HL-60/S4 treated with retinoic acid at 250 ng/mL for 4 days and 3 days (cell line): ENCODE measurements around the gene CDH13.

Source experiments
- in situ Hi-C: fragments of 300-500 bp; cut with MboI; formaldehyde crosslinking; loops from 2 replicates; pipeline ENCODE4 v1.7.0; 2022; ENCODE audit warnings: low sequenced_read_pairs

CDH13 gene

DNA sequence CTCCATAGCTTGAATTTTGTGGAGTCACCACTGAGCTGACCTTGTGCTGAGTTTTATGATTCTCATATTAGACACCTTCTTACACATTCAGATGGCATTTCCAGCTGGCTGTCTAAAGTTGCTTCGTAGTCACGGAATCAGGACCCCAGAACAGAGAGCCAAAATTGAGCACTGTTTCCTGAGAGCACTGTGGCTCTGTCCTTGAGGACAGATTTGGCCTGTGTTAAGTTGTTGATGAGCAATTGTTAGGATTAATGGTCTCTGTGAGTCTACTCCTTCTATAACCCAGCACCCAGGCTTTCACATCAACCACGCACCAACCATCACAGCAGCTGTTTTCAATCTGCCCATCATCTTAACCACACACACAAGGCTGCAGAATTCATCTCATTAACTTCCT, 903.5 kb downstream of the CDH13 start:
- in situ Hi-C loops = no loop called here

GRCh38 chr16:83532634-83533033, 905.9 kb downstream of the CDH13 start:
- in situ Hi-C loops = no loop called here

DNA sequence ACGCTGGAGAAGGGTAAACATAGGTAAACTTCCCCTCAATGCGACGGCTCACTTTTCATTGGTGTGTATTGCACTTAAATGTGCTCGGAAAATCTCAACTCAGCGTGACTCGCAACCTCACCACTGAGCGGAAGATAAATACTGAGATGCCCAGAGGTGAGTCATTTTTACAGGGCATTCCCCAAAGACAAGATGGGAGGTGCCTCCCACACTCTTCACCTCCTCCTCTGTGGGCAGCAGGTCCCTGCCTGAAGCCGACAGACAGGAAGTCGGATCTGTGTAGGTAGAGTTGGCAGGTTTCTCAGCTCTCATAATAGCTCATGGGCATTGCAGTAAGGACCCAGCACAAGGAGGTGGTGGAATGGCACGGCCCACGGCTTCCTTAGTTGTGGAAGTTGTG, 906.4 kb downstream of the CDH13 start:
- in situ Hi-C loops = no loop called here

GRCh38 chr16:83538707-83539106, 911.9 kb downstream of the CDH13 start:
- in situ Hi-C loops = no loop called here

DNA sequence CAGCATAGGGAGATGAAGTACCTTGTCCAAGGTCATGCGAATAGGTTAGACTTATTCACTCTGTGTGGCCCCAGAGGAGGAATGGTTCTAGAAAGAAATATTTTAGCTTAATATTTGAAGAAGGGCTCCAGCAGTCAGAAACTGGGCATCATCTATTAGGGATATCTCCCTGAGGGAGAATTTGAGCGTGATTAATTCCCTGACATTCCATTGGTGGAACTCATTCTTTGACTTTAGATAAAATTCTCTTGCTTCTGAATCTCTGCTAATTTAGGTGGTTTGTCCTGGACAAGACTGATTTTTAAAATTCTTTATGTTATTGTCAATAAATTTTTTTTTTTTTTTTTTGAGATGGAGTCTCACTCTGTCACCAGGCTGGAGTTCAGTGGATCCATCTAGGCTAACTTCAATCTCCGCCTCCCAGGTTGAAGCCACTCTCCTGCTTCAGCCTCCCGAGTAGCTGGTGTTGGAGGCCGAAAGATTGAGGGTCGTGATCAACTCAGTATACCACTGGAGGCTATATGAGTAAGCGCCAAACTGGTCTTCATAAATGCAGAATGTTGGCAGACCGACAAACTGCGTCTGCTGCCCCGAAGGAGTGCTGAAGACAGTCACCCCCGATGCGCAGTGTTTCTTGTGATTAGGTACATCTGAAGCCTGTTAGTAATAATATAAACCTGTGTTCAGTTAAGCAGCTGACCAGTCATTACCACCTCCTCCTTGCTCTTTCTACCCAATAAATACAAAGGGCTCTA, 913.1 kb downstream of the CDH13 start:
- in situ Hi-C loops = no loop called here

- in situ Hi-C loops = no loop called here
Measured at GRCh38 chr16:83541231-83541630, 914.5 kb downstream of the CDH13 start.

DNA sequence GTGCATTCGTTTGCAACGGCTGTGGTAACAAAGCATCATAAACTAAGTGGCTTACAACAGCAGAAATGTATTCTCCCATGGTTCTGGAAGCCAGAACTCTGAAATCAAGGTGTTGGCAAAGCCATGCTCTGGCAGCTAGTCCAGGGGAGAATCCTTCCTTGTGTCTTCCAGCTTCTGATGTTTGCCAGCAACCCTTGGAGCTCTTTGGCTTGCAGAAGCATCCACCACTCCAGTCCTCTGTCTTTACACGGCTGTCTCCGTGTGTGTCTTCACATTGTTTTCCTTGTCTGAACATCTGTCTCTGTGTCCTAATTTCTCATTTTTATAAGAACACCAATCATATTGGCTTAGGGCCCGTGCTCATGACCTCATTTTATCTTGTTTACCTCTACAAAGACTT, 915.7 kb downstream of the CDH13 start:
- in situ Hi-C loops = no loop called here

DNA sequence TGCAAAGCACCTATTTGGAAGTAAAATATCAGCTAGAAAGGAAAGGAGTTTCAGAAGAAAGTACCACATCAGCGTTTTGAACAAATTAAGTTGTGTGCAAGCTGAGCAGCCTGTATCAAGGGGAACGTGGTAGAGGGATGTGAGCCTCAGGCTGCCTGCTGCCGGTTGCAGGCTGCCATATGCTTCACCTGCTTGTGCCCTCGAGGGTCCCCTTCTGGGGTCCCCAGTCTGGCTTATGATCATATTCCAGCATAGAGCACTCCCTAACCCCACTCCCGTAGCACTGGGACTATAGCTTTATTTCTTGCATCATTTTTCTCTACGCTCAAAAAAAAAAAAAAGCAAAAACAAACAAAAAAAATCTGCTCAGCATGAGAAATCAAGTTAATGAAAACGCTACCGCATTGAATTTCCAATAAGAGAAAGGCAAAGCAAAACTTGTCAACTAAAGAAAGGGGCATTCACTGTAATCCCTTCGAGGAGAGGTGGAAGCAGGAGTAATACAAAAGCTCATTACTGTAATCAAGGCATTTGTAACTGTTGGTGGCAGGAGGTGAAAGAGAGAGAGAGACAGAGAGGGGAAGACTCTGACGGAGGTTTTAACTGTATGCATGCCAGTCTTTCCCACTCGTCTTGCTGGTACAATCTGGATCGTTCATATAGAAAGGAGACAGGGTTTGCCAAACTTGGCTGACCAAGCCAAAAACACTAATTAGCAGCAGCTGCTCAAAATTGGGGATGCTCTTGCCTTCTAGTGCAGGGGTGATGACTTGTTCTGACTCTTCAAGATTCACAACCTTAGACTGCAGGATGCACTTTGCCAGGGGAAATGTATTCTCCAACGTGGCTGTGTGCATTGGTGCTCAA, 922.8 kb downstream of the CDH13 start:
- in situ Hi-C loops = no loop called here

DNA sequence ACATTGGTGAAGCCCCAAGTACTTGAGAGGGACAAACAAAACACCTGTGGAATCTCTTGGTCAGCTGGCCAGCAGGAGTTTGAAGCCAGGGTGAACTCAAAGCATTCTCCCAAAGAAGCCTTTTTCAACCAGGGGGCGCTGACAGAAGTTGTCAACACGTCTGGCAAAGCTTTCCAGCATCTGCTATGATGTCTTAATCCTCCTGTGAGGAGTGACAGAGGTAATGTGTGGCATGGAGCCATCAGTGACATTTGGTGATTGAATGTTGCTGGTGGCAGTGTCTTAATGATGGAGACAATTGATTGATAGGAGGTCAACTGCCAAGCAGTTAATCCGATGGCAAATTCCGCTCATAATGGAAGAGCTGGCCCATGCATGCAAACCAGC, 923.4 kb downstream of the CDH13 start:
- in situ Hi-C loops = no loop called here

DNA sequence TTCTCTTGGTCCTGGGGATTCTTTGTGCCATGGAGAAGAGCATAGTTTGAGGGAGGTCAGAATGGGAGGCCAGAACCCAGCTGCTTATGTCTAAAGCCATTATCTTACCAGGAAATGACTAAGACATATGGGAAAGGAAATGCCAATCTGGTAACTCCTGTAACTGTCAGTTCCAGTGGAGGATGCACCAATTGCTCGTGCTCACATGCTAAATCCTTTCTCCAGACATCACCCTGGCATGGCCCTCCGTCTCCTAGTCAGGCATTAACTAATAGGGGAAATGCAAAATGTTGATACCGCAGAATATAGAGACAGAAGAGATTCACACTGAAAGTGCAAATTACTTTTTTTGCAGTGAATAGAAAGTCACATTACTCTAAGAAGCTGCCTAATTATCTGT, 925.5 kb downstream of the CDH13 start:
- in situ Hi-C loops = no loop called here

GRCh38 chr16:83552930-83553329, 926.2 kb downstream of the CDH13 start:
- in situ Hi-C loops = no loop called here

GRCh38 chr16:83554096-83554495, 927.3 kb downstream of the CDH13 start:
- in situ Hi-C loops = no loop called here

- in situ Hi-C loops = no loop called here
Measured at GRCh38 chr16:83554540-83554939, 927.8 kb downstream of the CDH13 start.

GRCh38 chr16:83561876-83562275, 935.1 kb downstream of the CDH13 start:
- in situ Hi-C loops = no loop called here

GRCh38 chr16:83568345-83568744, 941.6 kb downstream of the CDH13 start:
- in situ Hi-C loops = no loop called here

DNA sequence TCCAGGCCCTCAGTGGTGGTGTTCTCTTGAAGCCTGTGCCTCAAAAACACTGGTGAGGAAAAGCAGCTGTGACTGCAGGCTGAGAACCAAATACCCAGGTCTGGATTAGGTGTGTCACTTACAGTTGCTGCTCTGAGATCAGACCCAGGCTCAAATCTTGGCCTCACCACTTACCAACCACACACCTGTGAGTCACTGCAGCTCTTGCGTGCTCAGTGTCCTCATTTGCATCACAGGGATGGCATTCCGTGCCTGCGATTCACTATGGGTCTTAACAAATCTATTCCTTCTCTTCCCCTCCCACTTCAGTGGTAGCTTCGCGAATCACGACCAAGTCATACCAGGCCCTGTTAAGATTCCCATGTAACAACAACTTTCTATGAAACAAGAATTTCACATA, 947.6 kb downstream of the CDH13 start:
- in situ Hi-C loops = no loop called here

DNA sequence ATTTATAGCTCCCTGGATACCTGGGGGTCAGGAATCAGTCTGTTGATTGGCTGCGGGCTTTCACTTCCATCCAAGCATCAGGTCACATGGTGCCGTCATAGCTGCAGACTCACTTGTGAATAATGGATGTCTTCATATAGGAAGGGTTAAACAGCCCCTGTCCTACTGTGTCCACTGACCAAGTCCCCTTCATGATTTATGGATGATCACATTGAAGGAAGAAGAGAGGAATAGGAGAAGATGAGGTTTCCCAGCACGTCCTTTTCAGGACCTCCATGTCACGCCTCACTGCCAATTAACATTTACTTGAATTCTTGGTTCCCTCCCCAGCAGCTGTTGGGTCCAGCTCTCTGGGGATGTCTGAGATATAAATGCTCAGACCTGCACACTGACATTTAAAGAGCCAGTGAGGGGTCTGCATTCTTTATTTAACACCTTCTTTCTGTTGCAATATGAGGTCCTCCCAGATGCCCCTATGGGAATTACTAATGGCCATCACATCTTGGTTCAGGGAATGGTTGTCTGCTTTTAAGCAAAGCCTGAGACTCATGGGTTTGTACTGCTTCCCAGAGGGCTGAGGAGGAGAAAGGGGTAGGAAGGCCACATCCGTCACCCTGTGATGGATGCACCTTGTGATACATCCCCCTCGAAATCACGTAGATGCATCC, 950.4 kb downstream of the CDH13 start:
- in situ Hi-C loops = no loop called here

- in situ Hi-C loops = no loop called here
Measured at GRCh38 chr16:83578171-83578570, 951.4 kb downstream of the CDH13 start.

DNA sequence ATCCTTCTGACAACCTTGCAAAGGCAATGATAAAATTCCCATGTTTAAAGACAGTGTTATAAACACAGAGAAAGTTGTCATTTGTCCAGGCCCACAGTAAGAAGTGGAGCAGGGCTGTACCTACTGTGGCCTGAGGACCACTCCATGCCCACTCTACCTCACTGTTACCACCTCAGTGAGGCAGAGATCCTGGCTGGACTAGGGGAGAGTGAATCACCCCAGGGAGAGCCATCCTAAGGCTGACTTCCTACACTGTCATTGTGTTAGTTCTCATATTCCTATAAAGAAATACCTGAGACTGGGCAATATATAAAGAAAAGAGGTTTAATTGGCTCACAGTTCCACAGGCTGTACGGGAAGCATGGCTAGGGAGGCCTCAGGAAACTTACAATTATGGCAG, 952.3 kb downstream of the CDH13 start:
- in situ Hi-C loops = no loop called here

DNA sequence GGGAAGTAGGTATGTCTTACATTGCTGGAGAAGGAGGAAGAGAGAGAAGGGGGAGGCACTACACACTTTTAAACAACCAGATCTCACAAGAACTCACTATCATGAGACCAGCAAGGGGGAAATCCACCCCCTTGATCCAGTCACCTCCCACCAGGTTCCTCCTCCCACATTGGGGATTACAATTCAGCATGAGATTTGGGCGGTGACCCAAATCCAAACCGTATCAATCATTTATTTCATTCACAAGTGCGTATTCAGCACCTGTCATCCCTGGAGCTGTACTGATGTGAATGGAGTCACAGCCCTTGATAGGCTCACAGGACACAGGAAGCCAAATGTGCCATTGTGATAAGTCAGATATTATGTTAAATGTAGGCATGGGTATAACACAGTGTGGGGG, 952.7 kb downstream of the CDH13 start:
- in situ Hi-C loops = no loop called here

DNA sequence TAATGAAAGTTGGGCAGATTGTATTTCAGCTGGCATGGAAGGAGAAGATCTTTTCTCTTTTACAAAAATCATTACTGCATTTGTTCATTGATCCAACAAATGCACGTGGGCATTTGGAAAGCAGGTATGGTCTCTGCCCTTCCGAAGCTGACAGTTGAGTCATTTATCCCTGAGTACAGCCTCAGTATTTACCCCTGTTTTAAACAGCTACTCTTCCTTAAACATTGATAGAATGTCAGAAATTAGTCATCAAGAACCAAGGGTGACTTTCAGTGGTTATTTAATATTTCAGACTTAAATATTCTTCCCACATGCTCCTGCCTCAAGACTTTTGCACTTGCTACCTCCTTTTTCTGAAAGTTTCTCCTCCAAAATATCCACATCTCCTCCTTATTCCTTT, 954.3 kb downstream of the CDH13 start:
- in situ Hi-C loops = no loop called here
